GM18517 (cell line): ENCODE results near the gene TBC1D5.
"Not testable (repeated sequence)": the region's sequence is repeated elsewhere in the genome, so short reads cannot be mapped to it uniquely, and the experiment has no call there.

ENCODE experiments used
- ATAC-seq: cut with Tn5 transposase; IDR thresholded peaks from one replicate; pipeline ENCODE4 v1.9.1; 2021; ENCODE audit warnings: mild to moderate bottlenecking, moderate library complexity; ENCODE audit not compliant: unreplicated experiment

TBC1D5 gene

GRCh38 chr3:17431004-17431403, 311.4 kb downstream of the TBC1D5 start:
- ATAC-seq = peak; percentile 67

- ATAC-seq = no peak
These were observed 311.8 kb downstream of the TBC1D5 start for GRCh38 chr3:17430582-17430981.

GRCh38 chr3:17423786-17424536, 318.5 kb downstream of the TBC1D5 start:
- no peak for ATAC-seq

- ATAC-seq = no peak
These were observed 319.8 kb downstream of the TBC1D5 start for GRCh38 chr3:17422636-17423035.

GRCh38 chr3:17420668-17421067, 321.8 kb downstream of the TBC1D5 start:
- ATAC-seq = no peak

GRCh38 chr3:17412950-17413530, 329.4 kb downstream of the TBC1D5 start:
- peak; percentile 91 for ATAC-seq

- ATAC-seq = no peak
These were observed 331.1 kb downstream of the TBC1D5 start for GRCh38 chr3:17411157-17411877.

GRCh38 chr3:17407576-17407975, 334.9 kb downstream of the TBC1D5 start:
- no peak for ATAC-seq

- no peak for ATAC-seq
These were observed 337.9 kb downstream of the TBC1D5 start for GRCh38 chr3:17404548-17404947.

- ATAC-seq = no peak
These were observed 340.0 kb downstream of the TBC1D5 start for GRCh38 chr3:17402442-17402841.

GRCh38 chr3:17401912-17402311, 340.5 kb downstream of the TBC1D5 start:
- no peak for ATAC-seq

- peak; percentile 41 for ATAC-seq
These were observed 342.8 kb downstream of the TBC1D5 start for GRCh38 chr3:17399586-17399985.

- ATAC-seq = peak; percentile 98
These were observed 343.4 kb downstream of the TBC1D5 start for GRCh38 chr3:17398959-17399551.

- ATAC-seq = no peak
These were observed 346.4 kb downstream of the TBC1D5 start for GRCh38 chr3:17396036-17396435.

GRCh38 chr3:17394541-17395155, 347.8 kb downstream of the TBC1D5 start:
- no peak for ATAC-seq

GRCh38 chr3:17392516-17392915, 349.9 kb downstream of the TBC1D5 start:
- ATAC-seq = not testable (repeated sequence)

GRCh38 chr3:17390785-17391184, 351.6 kb downstream of the TBC1D5 start:
- ATAC-seq = no peak

- ATAC-seq = no peak
These were observed 355.3 kb downstream of the TBC1D5 start for GRCh38 chr3:17387108-17387507.

GRCh38 chr3:17386432-17386831, 356.0 kb downstream of the TBC1D5 start:
- no peak for ATAC-seq

- no peak for ATAC-seq
These were observed 357.7 kb downstream of the TBC1D5 start for GRCh38 chr3:17384567-17385296.
